ENCODE measurements around the gene CNGA4.
A peak's percentile ranks its signal among the peaks of the same experiment; 100 is the strongest.

The CNGA4 gene

GRCh38 chr11:6238902-6239301 lies at the start of gene CNGA4:
TSS of gene CNGA4 (plus strand) at chr11:6239089. CDS start at chr11:6239207, 118 bp downstream.
- DNase-seq: no peak

- DNase-seq: no peak
Measured at GRCh38 chr11:6191742-6192141, 47.1 kb upstream of the CNGA4 start.

GRCh38 chr11:6194065-6194581 lies 44.8 kb upstream of the CNGA4 start:
- no peak for DNase-seq

GRCh38 chr11:6196396-6196795 lies 42.5 kb upstream of the CNGA4 start:
- DNase-seq: no peak

GRCh38 chr11:6197466-6198200 lies 41.3 kb upstream of the CNGA4 start:
- DNase-seq: no peak

- no peak for DNase-seq
Measured at GRCh38 chr11:6199174-6199810, 39.6 kb upstream of the CNGA4 start, which contains the start of gene OR52W1. TSS of gene OR52W1 (plus strand) at chr11:6199224. CDS start at chr11:6199224, 0 bp downstream.

GRCh38 chr11:6200975-6201374 lies 37.9 kb upstream of the CNGA4 start:
- peak; percentile 96 for DNase-seq

GRCh38 chr11:6201481-6201880 lies 37.4 kb upstream of the CNGA4 start:
- DNase-seq: peak; percentile 69

GRCh38 chr11:6202041-6202440 lies 36.8 kb upstream of the CNGA4 start:
- DNase-seq: no peak

- DNase-seq: no peak
Measured at GRCh38 chr11:6203327-6203726, 35.6 kb upstream of the CNGA4 start.

GRCh38 chr11:6204706-6205105 lies 34.2 kb upstream of the CNGA4 start:
- peak; percentile 67 for DNase-seq

- DNase-seq: no peak
Measured at GRCh38 chr11:6205366-6205765, 33.5 kb upstream of the CNGA4 start, which contains the start of gene C11orf42. TSS of gene C11orf42 (plus strand) at chr11:6205557. CDS start at chr11:6205616, 59 bp downstream.

- DNase-seq: no peak
Measured at GRCh38 chr11:6206456-6207180, 32.3 kb upstream of the CNGA4 start.

- no peak for DNase-seq
Measured at GRCh38 chr11:6209801-6210200, 29.1 kb upstream of the CNGA4 start.

- DNase-seq: no peak
Measured at GRCh38 chr11:6210274-6210955, 28.5 kb upstream of the CNGA4 start.

- no peak for DNase-seq
Measured at GRCh38 chr11:6214530-6214929, 24.4 kb upstream of the CNGA4 start.

GRCh38 chr11:6216501-6216900 lies 22.4 kb upstream of the CNGA4 start:
- DNase-seq: no peak

- DNase-seq: no peak
Measured at GRCh38 chr11:6217722-6218121, 21.2 kb upstream of the CNGA4 start.

- no peak for DNase-seq
Measured at GRCh38 chr11:6219359-6219758, 19.5 kb upstream of the CNGA4 start.

GRCh38 chr11:6223854-6224253 lies 15.0 kb upstream of the CNGA4 start:
- no peak for DNase-seq

- DNase-seq: no peak
Measured at GRCh38 chr11:6224421-6224820, 14.5 kb upstream of the CNGA4 start.

- DNase-seq: no peak
Measured at GRCh38 chr11:6225024-6225423, 13.9 kb upstream of the CNGA4 start.

GRCh38 chr11:6225896-6226295 lies 13.0 kb upstream of the CNGA4 start:
- DNase-seq: no peak

All from SIG-M5 (cell line).